Stimulated activated CD4-positive, alpha-beta T cell treated with anti-CD3 and anti-CD28 coated beads, Interleukin-15, amount 100 ng/mL, for 1 hour (primary cell): ENCODE data around the gene TMUB2.

ENCODE experiments used
- DNase-seq, 2 donors: peaks; one replicate each; pipeline ENCODE4 v3.0.0-alpha.2; 2020; ENCODE audit warnings: low read depth in 1 of 2, low spot score in 1 of 2

TMUB2 gene

GRCh38 chr17:44176671-44177501 lies 9.9 kb upstream of the TMUB2 start:
- no peak for DNase-seq

- no peak for DNase-seq
These were observed 9.1 kb upstream of the TMUB2 start for GRCh38 chr17:44177640-44178039.

GRCh38 chr17:44178133-44178532 lies 8.6 kb upstream of the TMUB2 start:
- no peak for DNase-seq

- no peak for DNase-seq
These were observed 3.7 kb upstream of the TMUB2 start for GRCh38 chr17:44183024-44183423.

- no peak for DNase-seq
These were observed 2.5 kb upstream of the TMUB2 start for GRCh38 chr17:44184212-44184810.

GRCh38 chr17:44187131-44187899 lies 543 bp downstream of the TMUB2 start:
- DNase-seq = no peak

- DNase-seq = no peak
These were observed 2.0 kb downstream of the TMUB2 start for GRCh38 chr17:44188576-44189403.

- no peak for DNase-seq
These were observed 3.7 kb downstream of the TMUB2 start for GRCh38 chr17:44190481-44190880.

GRCh38 chr17:44191369-44191768 lies 4.6 kb downstream of the TMUB2 start:
- DNase-seq = no peak

GRCh38 chr17:44191941-44192496 lies 5.2 kb downstream of the TMUB2 start:
- no peak for DNase-seq

- DNase-seq = no peak
These were observed 6.0 kb downstream of the TMUB2 start for GRCh38 chr17:44192750-44193149.

GRCh38 chr17:44193326-44194084 lies 6.7 kb downstream of the TMUB2 start:
- DNase-seq = no peak

GRCh38 chr17:44197107-44197506 lies 10.3 kb downstream of the TMUB2 start:
- DNase-seq = no peak

- DNase-seq = no peak
These were observed 11.4 kb downstream of the TMUB2 start for GRCh38 chr17:44197980-44198720.

GRCh38 chr17:44198721-44199552 lies 12.2 kb downstream of the TMUB2 start:
- peak; percentile 38 to 51 for DNase-seq

- DNase-seq = peak; percentile 100
These were observed 13.0 kb downstream of the TMUB2 start, which contains the start of gene ATXN7L3 for GRCh38 chr17:44199553-44200477. ATXN7L3 (minus strand) TSS chr17:44199884; CDS start chr17:44198070, 1,814 bp downstream.

- no peak for DNase-seq
These were observed 13.8 kb downstream of the TMUB2 start for GRCh38 chr17:44200478-44201155.
